HG02623 (cell line): ENCODE results near the gene CAB39.
A peak's percentile ranks its signal among the peaks of the same experiment; 100 is the strongest.
"Not testable (repeated sequence)": the region's sequence is repeated elsewhere in the genome, so short reads cannot be mapped to it uniquely, and the experiment has no call there.

Experiments used
- ATAC-seq: cut with Tn5 transposase; IDR thresholded peaks from one replicate; pipeline ENCODE4 v1.9.1; 2021; ENCODE audit warnings: moderate library complexity; ENCODE audit not compliant: unreplicated experiment

The CAB39 gene

GRCh38 chr2:230713331-230714135 is 891 bp downstream of the CAB39 start:
- peak; percentile 9 for ATAC-seq

DNA sequence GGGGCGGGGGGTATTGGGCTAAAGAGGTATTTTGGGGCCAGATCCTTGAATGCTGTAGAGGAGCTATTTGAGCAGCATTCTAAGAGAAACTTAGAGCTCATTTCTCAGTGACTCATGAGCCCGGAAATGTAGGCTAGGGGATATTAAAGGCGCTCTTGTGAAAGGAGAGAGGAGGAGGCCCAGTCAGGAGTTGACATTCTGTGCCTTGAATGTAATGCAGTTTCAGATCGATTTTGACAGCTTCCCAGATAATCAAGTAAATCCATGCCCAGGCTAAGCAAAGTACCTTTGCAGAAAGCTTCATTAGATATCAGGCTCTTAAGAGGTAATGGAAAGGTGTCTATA is 1.5 kb downstream of the CAB39 start:
- ATAC-seq, result no peak

DNA sequence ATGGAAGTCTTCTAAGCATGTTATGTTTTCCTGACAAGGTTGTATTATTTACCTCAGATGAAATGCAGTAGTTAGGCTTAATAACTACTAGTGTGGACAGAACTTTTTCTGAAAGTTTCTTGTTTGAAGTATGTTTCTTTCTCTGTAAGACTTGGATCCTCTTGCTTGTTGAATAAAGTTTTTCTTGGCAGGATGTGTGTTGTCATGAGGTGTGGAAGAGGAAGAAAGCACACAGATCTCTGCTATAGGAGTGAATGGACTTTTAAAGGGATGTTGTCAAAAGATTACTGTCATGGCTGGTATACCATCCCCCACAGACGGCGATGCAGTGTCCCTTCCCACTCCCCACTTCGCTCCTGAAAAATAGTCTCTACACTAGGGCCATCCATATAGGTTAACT is 2.6 kb downstream of the CAB39 start:
- no peak for ATAC-seq

GRCh38 chr2:230716588-230716987 is 3.9 kb downstream of the CAB39 start:
- ATAC-seq, result no peak

GRCh38 chr2:230717600-230717999 is 5.0 kb downstream of the CAB39 start:
- no peak for ATAC-seq

- ATAC-seq, result no peak
Observed at GRCh38 chr2:230719340-230719739, 6.7 kb downstream of the CAB39 start.

- ATAC-seq, result no peak
Observed at GRCh38 chr2:230721712-230722111, 9.1 kb downstream of the CAB39 start.

- no peak for ATAC-seq
Observed at GRCh38 chr2:230722207-230722885, 9.7 kb downstream of the CAB39 start.

DNA sequence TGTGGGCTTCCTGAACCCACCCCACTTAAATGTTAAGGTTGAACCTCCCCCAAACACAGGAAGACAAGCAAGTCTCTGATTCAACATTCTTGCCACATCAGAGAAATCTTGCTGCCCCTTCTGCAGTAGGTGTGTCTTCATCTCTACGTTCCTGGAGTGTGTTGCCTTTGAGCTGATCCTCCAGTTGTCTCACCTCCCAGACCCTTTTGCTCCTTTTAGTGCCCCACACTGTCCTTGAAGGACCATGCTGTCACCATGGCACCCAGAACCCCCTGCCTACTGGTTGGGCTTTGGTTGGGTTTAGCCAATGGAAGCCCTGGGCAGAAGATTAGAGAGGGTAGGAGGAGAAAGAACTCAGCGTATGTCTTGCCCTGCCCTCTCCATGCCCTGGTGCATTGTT is 10.7 kb downstream of the CAB39 start:
- no peak for ATAC-seq

GRCh38 chr2:230724957-230725356 is 12.3 kb downstream of the CAB39 start:
- ATAC-seq, result not testable (repeated sequence)

GRCh38 chr2:230731512-230731911 is 18.9 kb downstream of the CAB39 start:
- no peak for ATAC-seq

DNA sequence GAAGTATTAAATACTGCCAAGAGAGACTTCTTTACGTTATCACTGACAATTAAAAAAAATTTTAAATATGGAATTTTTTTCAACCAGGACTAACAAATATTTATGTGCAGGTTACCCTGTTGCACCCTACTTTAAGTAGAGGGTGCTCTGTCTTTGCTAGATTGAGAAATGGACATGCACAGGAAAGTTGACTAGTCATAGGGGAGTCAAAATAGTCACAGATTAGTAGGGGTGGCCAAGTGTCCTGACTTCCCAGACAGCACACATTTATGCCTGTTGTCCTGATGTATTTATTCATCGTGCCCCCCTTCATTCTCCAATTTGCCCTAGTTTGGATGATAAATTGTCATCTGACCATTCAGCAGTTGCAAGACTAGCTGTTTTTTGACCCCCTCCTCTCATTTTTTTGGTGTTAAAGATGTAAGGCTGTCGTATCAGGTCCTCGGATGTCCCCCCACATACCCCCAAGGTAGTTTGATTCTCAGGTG is 20.3 kb downstream of the CAB39 start:
- ATAC-seq, result no peak

- no peak for ATAC-seq
Observed at GRCh38 chr2:230734247-230735175, 21.9 kb downstream of the CAB39 start.

DNA sequence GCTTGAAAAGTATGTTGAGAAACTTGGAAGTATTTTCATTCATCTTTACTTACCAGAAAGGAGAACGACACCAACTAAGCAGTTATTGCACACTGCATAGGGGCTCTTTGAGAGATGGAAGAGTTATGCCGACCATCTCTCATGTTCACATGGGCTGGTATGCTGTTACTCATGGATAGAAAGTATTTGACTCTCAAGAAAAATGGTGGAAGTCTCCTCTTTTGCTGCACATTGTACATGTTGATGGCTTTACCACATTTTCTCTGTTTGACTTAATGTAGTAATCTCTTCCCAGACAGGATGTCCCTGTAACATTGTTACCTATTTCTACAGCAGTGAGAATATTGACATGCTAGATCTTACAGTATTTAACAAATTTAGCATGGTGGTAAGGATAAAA is 23.2 kb downstream of the CAB39 start:
- ATAC-seq, result no peak

DNA sequence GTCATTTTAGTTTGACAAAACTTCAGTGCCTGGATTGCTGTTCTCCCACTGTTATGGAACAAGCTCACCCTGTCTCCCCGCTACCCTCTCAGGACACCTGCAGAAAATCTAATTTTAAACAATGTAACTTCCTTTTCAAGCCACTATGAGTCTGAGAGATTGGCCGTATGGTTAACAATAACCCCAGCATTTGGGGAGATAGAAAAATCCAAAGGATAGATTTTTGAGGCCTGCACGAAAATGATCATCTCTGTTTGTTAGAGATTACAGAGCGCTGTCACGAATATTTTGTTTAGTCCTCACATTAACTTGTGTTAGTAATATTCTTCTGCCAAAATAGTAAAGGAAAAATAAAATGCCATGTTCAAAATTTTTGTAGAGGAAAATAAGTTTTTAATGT is 24.7 kb downstream of the CAB39 start:
- ATAC-seq, result no peak

DNA sequence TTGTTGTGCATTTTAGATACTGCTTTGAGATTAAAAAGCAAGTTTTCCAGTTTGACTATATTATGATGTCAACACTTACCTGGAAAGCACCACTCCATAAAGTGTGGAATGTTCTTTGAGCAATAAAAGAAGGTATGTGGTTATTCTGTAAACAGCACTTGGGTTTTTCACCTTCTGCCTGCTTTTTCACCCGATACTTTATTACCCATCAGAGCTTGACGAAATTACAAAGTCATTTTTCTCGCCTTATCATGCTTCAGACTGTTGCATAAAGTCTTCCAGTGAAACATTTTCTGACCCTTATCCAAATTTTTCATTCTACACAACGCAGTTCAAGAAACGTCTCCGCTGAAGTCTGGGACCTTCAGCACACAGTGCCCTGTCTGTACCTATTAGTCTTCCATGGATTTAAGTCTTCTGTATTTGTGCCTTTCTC is 25.2 kb downstream of the CAB39 start:
- no peak for ATAC-seq

- no peak for ATAC-seq
Observed at GRCh38 chr2:230738391-230738811, 25.8 kb downstream of the CAB39 start.

DNA sequence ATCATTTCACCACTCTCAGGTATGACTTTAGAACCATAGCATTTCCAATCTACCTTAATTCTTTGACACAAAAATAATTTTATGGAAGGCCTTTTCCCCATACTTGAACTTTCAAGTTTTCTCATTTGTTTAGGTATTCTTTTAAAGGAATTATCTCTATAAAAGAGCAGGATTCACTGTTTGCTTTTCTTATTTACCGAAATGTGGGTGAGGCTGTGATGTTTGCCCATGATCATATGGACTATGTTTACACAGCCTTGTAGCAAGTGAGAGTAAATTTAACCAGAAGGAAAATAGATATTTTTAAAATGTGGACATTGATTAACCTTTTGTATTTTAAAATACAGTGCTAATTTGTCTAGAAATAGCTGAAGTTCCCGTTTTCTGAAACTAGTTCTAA is 26.3 kb downstream of the CAB39 start:
- ATAC-seq, result no peak

DNA sequence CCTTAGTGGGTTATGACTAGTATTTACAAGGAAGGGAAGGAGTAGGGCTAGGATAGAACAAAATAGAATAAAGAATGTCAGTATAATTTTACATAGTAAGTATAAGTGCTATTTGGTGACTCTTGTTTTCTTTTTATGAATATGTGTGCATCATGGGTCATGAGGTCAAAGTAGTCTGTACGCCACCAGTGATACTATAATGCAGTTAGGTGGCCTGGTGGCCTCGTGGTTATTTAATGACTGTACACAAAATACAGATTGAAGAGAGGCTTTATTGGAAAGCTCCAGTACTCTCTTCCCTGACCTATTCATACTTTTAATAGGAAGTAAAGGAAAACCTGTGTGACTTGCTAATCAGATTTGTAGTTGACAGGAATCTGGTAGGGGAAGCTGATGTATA is 27.3 kb downstream of the CAB39 start:
- no peak for ATAC-seq

- no peak for ATAC-seq
Observed at GRCh38 chr2:230742781-230743180, 30.1 kb downstream of the CAB39 start.

- ATAC-seq, result no peak
Observed at GRCh38 chr2:230746213-230746612, 33.6 kb downstream of the CAB39 start.
